Activated CD4-positive, alpha-beta memory T cell treated with anti-CD3 and anti-CD28 coated beads, Interleukin-2, amount 10 ng/mL, durations not matched to agents 7 days and 5 days (primary cell): ENCODE data around the gene ADIPOR2. TPM values are rescaled to one million over a fixed set of nuclear protein-coding genes. Genes with fewer than 3 reads are reported as not detected.
"Not testable (repeated sequence)": the region's sequence is repeated elsewhere in the genome, so short reads cannot be mapped to it uniquely, and the experiment has no call there.

Experiments
- CTCF ChIA-PET: fragments of 350-600 bp; sonication (Branson Sonifier 250); formaldehyde crosslinking; loops from one replicate; lab custom pipeline; 2021; ENCODE audit warnings: antibody characterized with exemption, inconsistent platforms; lab: Charles Lee
- POLR2A ChIA-PET: fragments of 350-600 bp; sonication (Branson Sonifier 250); formaldehyde crosslinking; loops from one replicate; lab custom pipeline; 2021; ENCODE audit warnings: antibody characterized with exemption; lab: Charles Lee
- DNase-seq: peaks from one replicate; pipeline ENCODE4 v3.0.0-alpha.2; 2020
- H3K27ac Mint-ChIP-seq: one replicate; pipeline ENCODE4 v1.8.0; 2021; ENCODE audit warnings: mild to moderate bottlenecking, mixed read lengths
- H3K27me3 Mint-ChIP-seq: one replicate; pipeline ENCODE4 v1.8.0; 2021; ENCODE audit warnings: mixed read lengths
- H3K36me3 Mint-ChIP-seq: one replicate; pipeline ENCODE4 v1.8.0; 2021; ENCODE audit warnings: low read depth, mixed read lengths
- H3K4me1 Mint-ChIP-seq: one replicate; pipeline ENCODE4 v1.8.0; 2021; ENCODE audit warnings: mixed read lengths
- H3K4me3 Mint-ChIP-seq: one replicate; pipeline ENCODE4 v1.8.0; 2021; ENCODE audit warnings: mild to moderate bottlenecking, mixed read lengths
- H3K9me3 Mint-ChIP-seq: one replicate; pipeline ENCODE4 v1.8.0; 2021; ENCODE audit warnings: mixed read lengths
- total RNA-seq, 2 experiments: library from RNA; stranded (reverse); gene quantifications; one replicate each; pipeline ENCODE4 v1.2.3, GENCODE V29; 2021

The ADIPOR2 gene
- total RNA-seq, 2 experiments from 2014 or later = 63.8 to 71.8 TPM

DNA sequence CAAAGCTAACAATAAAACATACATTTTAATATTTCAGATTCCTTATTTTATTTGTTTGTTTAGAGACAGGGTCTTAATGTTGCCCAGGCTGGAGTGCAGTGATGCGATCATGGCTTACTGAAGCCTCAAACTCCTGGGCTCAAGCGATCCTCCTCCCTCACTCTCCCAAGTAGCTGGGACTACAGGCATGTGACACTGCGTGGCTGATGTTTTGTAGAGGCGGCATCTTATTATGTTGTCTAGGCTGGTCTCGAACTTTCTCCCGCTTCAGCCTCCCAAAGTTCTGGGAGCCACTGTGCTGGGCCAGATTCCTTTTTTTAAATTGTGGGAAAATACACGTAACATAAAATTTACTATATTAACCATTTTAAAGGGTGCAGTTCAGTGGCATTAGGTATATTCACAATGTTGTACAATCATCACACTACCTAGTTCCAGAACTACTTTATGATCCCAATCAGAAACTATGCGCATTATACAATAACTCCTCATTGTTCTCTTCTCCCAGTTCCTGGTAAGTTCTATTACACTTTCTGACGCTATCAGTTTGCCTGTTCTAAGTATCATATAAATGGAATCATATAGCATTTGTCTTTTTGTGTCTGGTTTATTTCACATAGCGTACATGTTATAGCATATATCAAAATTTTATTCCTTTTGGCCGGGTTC lies 40.3 kb downstream of the ADIPOR2 start:
- Mint-ChIP-seq H3K9me3 (peaks cover 2% of the 10 kb centered on the region), H3K27ac (no peak overlapping the region), H3K4me1 (peaks cover 2% of the 10 kb centered on the region), H3K27me3 (no peaks in the 10 kb centered on the region), H3K4me3 (no peak overlapping the region), H3K36me3 (peaks cover 25% of the 10 kb centered on the region)
- ChIA-PET CTCF (no interaction called here), POLR2A (no interaction called here)
- no peak for DNase-seq

- ChIA-PET POLR2A (interaction anchor here (0.6 kb wide), 1 partner anchor 507 kb away, joined by 3 read pairs; no protein-coding TSS in a partner anchor), CTCF (interaction anchor here (0.7 kb wide), 1 partner anchor 9 kb away, joined by 3 read pairs; no protein-coding TSS in a partner anchor)
- not testable (repeated sequence) for H3K9me3 Mint-ChIP-seq, H3K27ac Mint-ChIP-seq, H3K4me1 Mint-ChIP-seq, DNase-seq, H3K4me3 Mint-ChIP-seq, H3K27me3 Mint-ChIP-seq
- peaks cover 24% of the 10 kb centered on the region for H3K36me3 Mint-ChIP-seq
Measured at GRCh38 chr12:1731688-1732078, 40.8 kb downstream of the ADIPOR2 start.

DNA sequence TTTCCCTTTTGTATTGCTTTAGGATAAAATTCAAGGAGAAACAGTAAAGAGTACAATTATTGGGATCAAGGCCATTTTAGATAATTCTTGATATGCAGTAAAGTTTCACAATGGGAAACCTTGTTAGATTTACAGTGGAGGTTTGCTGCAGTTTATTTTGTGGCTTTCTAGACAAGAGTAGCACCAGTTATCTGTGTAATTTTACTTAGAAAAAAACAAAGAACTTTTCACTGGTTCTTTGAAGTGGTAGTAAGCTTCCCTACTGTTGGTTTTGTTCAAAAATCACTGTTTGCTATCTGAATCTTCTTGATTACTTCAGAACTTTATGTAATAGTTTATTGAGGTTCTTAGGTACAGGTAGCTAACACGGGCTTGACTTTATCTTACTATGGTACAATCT lies 42.0 kb downstream of the ADIPOR2 start:
- Mint-ChIP-seq H3K27ac (no peak overlapping the region), H3K9me3 (peaks cover 2% of the 10 kb centered on the region), H3K36me3 (peaks cover 20% of the 10 kb centered on the region), H3K4me3 (no peak overlapping the region), H3K4me1 (peaks cover 2% of the 10 kb centered on the region), H3K27me3 (no peaks in the 10 kb centered on the region)
- POLR2A ChIA-PET = interaction anchor here (1.0 kb wide), 1 partner anchor 41 kb away, joined by 3 read pairs; no protein-coding TSS in a partner anchor
- CTCF ChIA-PET = no interaction called here
- no peak for DNase-seq

DNA sequence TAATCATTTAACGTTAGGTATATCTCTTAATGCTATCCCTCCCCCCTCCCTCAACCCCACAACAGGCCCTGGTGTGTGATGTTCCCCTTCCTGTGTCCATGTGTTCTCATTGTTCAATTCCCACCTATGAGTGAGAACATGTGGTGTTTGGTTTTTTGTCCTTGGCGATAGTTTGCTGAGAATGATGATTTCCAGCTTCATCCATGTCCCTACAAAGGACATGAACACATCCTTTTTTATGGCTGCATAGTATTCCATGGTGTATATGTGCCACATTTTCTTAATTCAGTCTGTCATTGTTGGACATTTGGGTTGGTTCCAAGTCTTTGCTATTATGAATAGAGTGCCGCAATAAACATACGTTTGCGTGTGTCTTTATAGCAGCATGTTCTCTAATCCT lies 42.8 kb downstream of the ADIPOR2 start:
- POLR2A ChIA-PET, H3K4me1 Mint-ChIP-seq, H3K27me3 Mint-ChIP-seq, H3K27ac Mint-ChIP-seq, CTCF ChIA-PET, H3K4me3 Mint-ChIP-seq, H3K9me3 Mint-ChIP-seq, DNase-seq: not testable (repeated sequence)
- H3K36me3 Mint-ChIP-seq = peaks cover 23% of the 10 kb centered on the region

GRCh38 chr12:1737652-1738286 lies 46.9 kb downstream of the ADIPOR2 start:
- no peak overlapping the region for H3K4me3 Mint-ChIP-seq
- ChIA-PET POLR2A (no interaction called here), CTCF (interaction anchor here (0.7 kb wide), 3 partner anchors 25 to 35 kb away, joined by 3 to 5 read pairs (median 3); no protein-coding TSS in a partner anchor)
- H3K36me3 Mint-ChIP-seq = peaks cover 20% of the 10 kb centered on the region
- no peaks in the 10 kb centered on the region for H3K27me3 Mint-ChIP-seq
- DNase-seq = no peak
- H3K9me3 Mint-ChIP-seq = peaks cover 2% of the 10 kb centered on the region
- H3K27ac Mint-ChIP-seq = no peak overlapping the region
- H3K4me1 Mint-ChIP-seq = peaks cover under 1% of the 10 kb centered on the region

GRCh38 chr12:1738446-1738845 lies 47.6 kb downstream of the ADIPOR2 start:
- H3K4me3 Mint-ChIP-seq = no peak overlapping the region
- no peak for DNase-seq
- H3K27ac Mint-ChIP-seq = no peak overlapping the region
- CTCF ChIA-PET = interaction anchor here (0.5 to 0.7 kb wide), 3 partner anchors 26 to 440 kb away, joined by 3 read pairs; no protein-coding TSS in a partner anchor
- H3K36me3 Mint-ChIP-seq = peaks cover 22% of the 10 kb centered on the region
- no peaks in the 10 kb centered on the region for H3K27me3 Mint-ChIP-seq
- no peaks in the 10 kb centered on the region for H3K4me1 Mint-ChIP-seq
- POLR2A ChIA-PET = no interaction called here
- peaks cover 2% of the 10 kb centered on the region for H3K9me3 Mint-ChIP-seq

GRCh38 chr12:1739368-1739767 lies 48.5 kb downstream of the ADIPOR2 start:
- no peak overlapping the region for H3K27ac Mint-ChIP-seq
- DNase-seq = no peak
- H3K27me3 Mint-ChIP-seq = no peaks in the 10 kb centered on the region
- H3K4me3 Mint-ChIP-seq = no peak overlapping the region
- POLR2A ChIA-PET = no interaction called here
- no peaks in the 10 kb centered on the region for H3K4me1 Mint-ChIP-seq
- CTCF ChIA-PET = no interaction called here
- H3K36me3 Mint-ChIP-seq = peaks cover 20% of the 10 kb centered on the region
- H3K9me3 Mint-ChIP-seq = no peaks in the 10 kb centered on the region

- ChIA-PET CTCF (interaction anchor here (0.5 kb wide), 1 partner anchor 8 kb away, joined by 3 read pairs; no protein-coding TSS in a partner anchor), POLR2A (no interaction called here)
- Mint-ChIP-seq H3K27ac (no peak overlapping the region), H3K27me3 (no peaks in the 10 kb centered on the region), H3K4me1 (no peaks in the 10 kb centered on the region), H3K36me3 (peaks cover 24% of the 10 kb centered on the region), H3K4me3 (no peak overlapping the region), H3K9me3 (peaks cover under 1% of the 10 kb centered on the region)
- DNase-seq = no peak
Measured at GRCh38 chr12:1740161-1740948, 49.5 kb downstream of the ADIPOR2 start.

GRCh38 chr12:1741154-1741949 lies 50.5 kb downstream of the ADIPOR2 start:
- CTCF ChIA-PET = no interaction called here
- Mint-ChIP-seq H3K27ac (no peak overlapping the region), H3K4me1 (no peaks in the 10 kb centered on the region), H3K9me3 (peaks cover 8% of the 10 kb centered on the region), H3K4me3 (no peak overlapping the region), H3K27me3 (no peaks in the 10 kb centered on the region), H3K36me3 (peaks cover 31% of the 10 kb centered on the region)
- POLR2A ChIA-PET = no interaction called here
- no peak for DNase-seq

GRCh38 chr12:1744932-1745331 lies 54.1 kb downstream of the ADIPOR2 start:
- CTCF ChIA-PET = interaction anchor here (1.1 kb wide), 1 partner anchor 46 kb away, joined by 3 read pairs; no protein-coding TSS in a partner anchor
- no peak for DNase-seq
- H3K27ac Mint-ChIP-seq = no peak overlapping the region
- H3K4me1 Mint-ChIP-seq = no peaks in the 10 kb centered on the region
- peaks cover 48% of the 10 kb centered on the region for H3K36me3 Mint-ChIP-seq
- no peak overlapping the region for H3K4me3 Mint-ChIP-seq
- POLR2A ChIA-PET = no interaction called here
- H3K9me3 Mint-ChIP-seq = peaks cover 32% of the 10 kb centered on the region
- H3K27me3 Mint-ChIP-seq = no peaks in the 10 kb centered on the region

GRCh38 chr12:1747609-1748008 lies 56.7 kb downstream of the ADIPOR2 start:
- Mint-ChIP-seq H3K36me3 (peaks cover 48% of the 10 kb centered on the region), H3K4me3 (no peak overlapping the region), H3K27me3 (no peaks in the 10 kb centered on the region), H3K27ac (no peak overlapping the region), H3K9me3 (peaks cover 32% of the 10 kb centered on the region), H3K4me1 (no peaks in the 10 kb centered on the region)
- ChIA-PET POLR2A (interaction anchor here (0.7 kb wide), 1 partner anchor 630 kb away, joined by 3 read pairs; no protein-coding TSS in a partner anchor), CTCF (interaction anchor here (1.8 kb wide), 1 partner anchor 44 kb away, joined by 5 read pairs; no protein-coding TSS in a partner anchor)
- DNase-seq = no peak

- Mint-ChIP-seq H3K4me1 (no peaks in the 10 kb centered on the region), H3K27me3 (no peaks in the 10 kb centered on the region), H3K9me3 (peaks cover 32% of the 10 kb centered on the region), H3K36me3 (peaks cover 41% of the 10 kb centered on the region), H3K4me3 (no peak overlapping the region), H3K27ac (no peak overlapping the region)
- DNase-seq = no peak
- POLR2A ChIA-PET = no interaction called here
- CTCF ChIA-PET = no interaction called here
Measured at GRCh38 chr12:1749019-1749418, 58.1 kb downstream of the ADIPOR2 start.
